Erythroblast (primary cell): ENCODE results near the gene TLK2.
"Not testable (repeated sequence)": the region's sequence is repeated elsewhere in the genome, so short reads cannot be mapped to it uniquely, and the experiment has no call there.

Experiments
- GATA1 ChIP-seq: IDR thresholded peaks from 2 replicates; pipeline ENCODE4 v1.6.1; 2011; ENCODE audit warnings: low read depth, mild to moderate bottlenecking, control low read depth, low read length, moderate library complexity
- POLR2A ChIP-seq: IDR thresholded peaks from 2 replicates; pipeline ENCODE4 v1.6.1; 2011; ENCODE audit warnings: mild to moderate bottlenecking, low read length

GRCh38 chr17:62464422-62464821, 14.2 kb upstream of the TLK2 start:
- not testable (repeated sequence) for TF ChIP-seq POLR2A, GATA1
